ENCODE measurements around the gene HCN1.
A peak's percentile ranks its signal among the peaks of the same experiment; 100 is the strongest.
"Not testable (repeated sequence)": the region's sequence is repeated elsewhere in the genome, so short reads cannot be mapped to it uniquely, and the experiment has no call there.

The HCN1 gene

GRCh38 chr5:45410304-45410995 is 285.7 kb downstream of the HCN1 start:
- Histone ChIP-seq H3K4me2 (no peak overlapping the region), H3K9me3 (replicated peaks in 1 of 11) (no peaks in the 10 kb centered on the region), H4K20me1 (no peaks in the 10 kb centered on the region), H3K27ac (no peak overlapping the region), H3K36me3 (no peaks in the 10 kb centered on the region), H3K9ac (no peak overlapping the region), H3K27me3 (no peaks in the 10 kb centered on the region), H3K4me1 (no peaks in the 10 kb centered on the region), H3K4me3 (no peak overlapping the region)
- TF ChIP-seq Cebpa-rat (IDR thresholded peaks at IDR 0.05): no peak

- H3K27ac ChIP-seq: no peak overlapping the region
- H3K9ac ChIP-seq: no peak overlapping the region
- H3K27me3 ChIP-seq: no peaks in the 10 kb centered on the region
- no peaks in the 10 kb centered on the region for H3K9me3 ChIP-seq (replicated peaks in 1 of 11)
- H3K4me1 ChIP-seq: no peaks in the 10 kb centered on the region
- H3K36me3 ChIP-seq: no peaks in the 10 kb centered on the region
- TF ChIP-seq Cebpa-rat (IDR thresholded peaks at IDR 0.05): no peak
- H3K4me2 ChIP-seq: no peak overlapping the region
- no peak overlapping the region for H3K4me3 ChIP-seq
- H4K20me1 ChIP-seq: no peaks in the 10 kb centered on the region
These were observed 288.1 kb downstream of the HCN1 start for GRCh38 chr5:45408067-45408466.

- no peaks in the 10 kb centered on the region for H4K20me1 ChIP-seq
- no peaks in the 10 kb centered on the region for H3K4me1 ChIP-seq
- TF ChIP-seq Cebpa-rat (IDR thresholded peaks at IDR 0.05): no peak
- no peak overlapping the region for H3K4me3 ChIP-seq
- H3K4me2 ChIP-seq: no peak overlapping the region
- no peaks in the 10 kb centered on the region for H3K36me3 ChIP-seq
- no peaks in the 10 kb centered on the region for H3K27me3 ChIP-seq
- H3K9me3 ChIP-seq (replicated peaks in 1 of 11): no peaks in the 10 kb centered on the region
- no peak overlapping the region for H3K9ac ChIP-seq
- H3K27ac ChIP-seq: no peak overlapping the region
These were observed 293.2 kb downstream of the HCN1 start for GRCh38 chr5:45402804-45403455.

- Histone ChIP-seq H3K27me3 (no peaks in the 10 kb centered on the region), H3K9me3 (replicated peaks in 1 of 11) (no peaks in the 10 kb centered on the region), H3K4me2 (no peak overlapping the region), H3K4me1 (no peaks in the 10 kb centered on the region), H3K36me3 (no peaks in the 10 kb centered on the region), H3K9ac (no peak overlapping the region), H3K4me3 (no peak overlapping the region), H4K20me1 (no peaks in the 10 kb centered on the region), H3K27ac (no peak overlapping the region)
- no peak for TF ChIP-seq Cebpa-rat (IDR thresholded peaks at IDR 0.05)
These were observed 297.1 kb downstream of the HCN1 start for GRCh38 chr5:45399041-45399440.

- peaks cover 0 to 13% (median 4%) of the 10 kb centered on the region in 10 experiments; a peak in 9 of 20 replicates for H3K4me1 ChIP-seq
- H3K27ac ChIP-seq: no peak overlapping the region
- no peaks in the 10 kb centered on the region for H3K36me3 ChIP-seq
- no peak overlapping the region for H3K9ac ChIP-seq
- no peaks in the 10 kb centered on the region for H3K27me3 ChIP-seq
- no peak for TF ChIP-seq Cebpa-rat (IDR thresholded peaks at IDR 0.05)
- peak overlapping the region in 4 of 11 experiments; percentile 19 to 45 (median 34); a peak in 6 of 22 replicates for H3K4me2 ChIP-seq
- no peak overlapping the region for H3K4me3 ChIP-seq
- no peaks in the 10 kb centered on the region for H3K9me3 ChIP-seq (replicated peaks in 1 of 11)
- no peaks in the 10 kb centered on the region for H4K20me1 ChIP-seq
These were observed 310.7 kb downstream of the HCN1 start for GRCh38 chr5:45385321-45386058.

GRCh38 chr5:45383985-45384384 is 312.2 kb downstream of the HCN1 start:
- TF ChIP-seq Cebpa-rat (IDR thresholded peaks at IDR 0.05): no peak
- no peak overlapping the region for H3K9ac ChIP-seq
- no peak overlapping the region for H3K27ac ChIP-seq
- no peaks in the 10 kb centered on the region for H4K20me1 ChIP-seq
- no peak overlapping the region for H3K4me2 ChIP-seq
- no peaks in the 10 kb centered on the region for H3K27me3 ChIP-seq
- H3K36me3 ChIP-seq: no peaks in the 10 kb centered on the region
- H3K4me1 ChIP-seq: peaks cover 0 to 13% (median 4%) of the 10 kb centered on the region in 10 experiments; a peak in 9 of 20 replicates
- no peaks in the 10 kb centered on the region for H3K9me3 ChIP-seq (replicated peaks in 1 of 11)
- H3K4me3 ChIP-seq: no peak overlapping the region

GRCh38 chr5:45382583-45382982 is 313.6 kb downstream of the HCN1 start:
- Histone ChIP-seq H3K4me3 (no peak overlapping the region), H3K9ac (no peak overlapping the region), H3K27ac (no peak overlapping the region), H3K9me3 (replicated peaks in 1 of 11) (no peaks in the 10 kb centered on the region), H3K36me3 (no peaks in the 10 kb centered on the region), H3K27me3 (no peaks in the 10 kb centered on the region), H3K4me2 (no peak overlapping the region), H3K4me1 (peaks cover 0 to 13% (median 4%) of the 10 kb centered on the region in 10 experiments; a peak in 9 of 20 replicates), H4K20me1 (no peaks in the 10 kb centered on the region)
- no peak for TF ChIP-seq Cebpa-rat (IDR thresholded peaks at IDR 0.05)

- TF ChIP-seq Cebpa-rat (IDR thresholded peaks at IDR 0.05): no peak
- Histone ChIP-seq H4K20me1 (no peaks in the 10 kb centered on the region), H3K27ac (no peak overlapping the region)
These were observed 319.8 kb downstream of the HCN1 start for GRCh38 chr5:45376417-45376816.

GRCh38 chr5:45372629-45373028 is 323.6 kb downstream of the HCN1 start:
- H3K9ac ChIP-seq: no peak overlapping the region
- no peak overlapping the region for H3K4me2 ChIP-seq
- H3K27ac ChIP-seq: no peak overlapping the region
- H3K27me3 ChIP-seq: no peaks in the 10 kb centered on the region
- H3K36me3 ChIP-seq: no peaks in the 10 kb centered on the region
- no peaks in the 10 kb centered on the region for H3K4me1 ChIP-seq
- H3K9me3 ChIP-seq (replicated peaks in 1 of 11): no peaks in the 10 kb centered on the region; a peak in 2 of 22 replicates
- no peaks in the 10 kb centered on the region for H4K20me1 ChIP-seq
- no peak for TF ChIP-seq Cebpa-rat (IDR thresholded peaks at IDR 0.05)
- no peak overlapping the region for H3K4me3 ChIP-seq

More at GRCh38 chr5:45376417-45376816, 319.8 kb downstream of the HCN1 start:
- Histone ChIP-seq H3K4me2 (no peak overlapping the region), H3K36me3 (no peaks in the 10 kb centered on the region), H3K4me1 (no peaks in the 10 kb centered on the region), H3K4me3 (no peak overlapping the region), H3K27me3 (no peaks in the 10 kb centered on the region), H3K9me3 (replicated peaks in 1 of 11) (no peaks in the 10 kb centered on the region; a peak in 2 of 22 replicates), H3K9ac (no peak overlapping the region)

- H3K4me1 ChIP-seq: not testable (repeated sequence)
These were observed 324.8 kb downstream of the HCN1 start for GRCh38 chr5:45371423-45371822.

More at GRCh38 chr5:45371423-45371822, 324.8 kb downstream of the HCN1 start:
- not testable (repeated sequence) for H3K4me3 ChIP-seq; H3K36me3 ChIP-seq; H3K27me3 ChIP-seq; H3K4me2 ChIP-seq; H4K20me1 ChIP-seq; H3K9me3 ChIP-seq (replicated peaks in 1 of 11); H3K27ac ChIP-seq; H3K9ac ChIP-seq
